SU-DHL-6 (cell line): ENCODE data around the gene CAMK1D.

Experiments used
- H2AFZ ChIP-seq: fragments of 200-600 bp; sonication (generic); 2 replicates; pipeline ENCODE4 v1.6.1; 2014; ENCODE audit warnings: low read depth, mild to moderate bottlenecking, moderate library complexity, mixed read lengths, antibody characterized with exemption, low read length; ENCODE audit not compliant: severe bottlenecking
- H3F3A ChIP-seq: fragments of 200-600 bp; shearing (Covaris generic); 2 replicates; pipeline ENCODE4 v1.6.0; 2016; ENCODE audit warnings: antibody characterized with exemption, mild to moderate bottlenecking; ENCODE audit not compliant: insufficient read depth
- H3K27ac ChIP-seq: fragments of 200-600 bp; sonication (generic); 2 replicates; pipeline ENCODE4 v1.5.1; 2016; ENCODE audit warnings: low read depth, mild to moderate bottlenecking, low read length, moderate library complexity, mixed read lengths
- H3K27me3 ChIP-seq: fragments of 200-600 bp; sonication (generic), shearing (Covaris generic); 2 replicates; pipeline ENCODE4 v1.6.0; 2014; ENCODE audit warnings: mild to moderate bottlenecking, low read length
- H3K36me3 ChIP-seq: fragments of 200-600 bp; sonication (generic); 2 replicates; pipeline ENCODE4 v1.6.1; 2014; ENCODE audit warnings: mild to moderate bottlenecking, low read length, mixed read lengths
- H3K4me2 ChIP-seq: fragments of 300-600, 200-600 bp; shearing (Covaris generic), sonication (generic); 2 replicates; pipeline ENCODE4 v1.6.0; 2014; ENCODE audit warnings: low read length, low read depth, mild to moderate bottlenecking; ENCODE audit not compliant: poor library complexity, severe bottlenecking
- H3K4me3 ChIP-seq: fragments of 200-600 bp; sonication (generic); 2 replicates; pipeline ENCODE4 v1.5.1; 2014; ENCODE audit warnings: antibody characterized with exemption, low read length, mild to moderate bottlenecking, mixed read lengths; ENCODE audit not compliant: insufficient read depth, poor library complexity, severe bottlenecking
- H3K79me2 ChIP-seq: fragments of 200-600 bp; sonication (generic); 2 replicates; pipeline ENCODE4 v1.6.1; 2014; ENCODE audit warnings: mild to moderate bottlenecking, low read length, moderate library complexity; ENCODE audit not compliant: insufficient read depth
- H3K9ac ChIP-seq: fragments of 200-600 bp; sonication (generic); 2 replicates; pipeline ENCODE4 v1.7.0; 2014; ENCODE audit warnings: mild to moderate bottlenecking, low read length
- H3K9me2 ChIP-seq: fragments of 200-600 bp; sonication (generic); replicated peaks from 2 replicates; pipeline ENCODE4 v1.6.1; 2014; ENCODE audit warnings: low read length; ENCODE audit not compliant: insufficient read depth
- H3K9me3 ChIP-seq: fragments of 200-600 bp; sonication (generic); 2 replicates; pipeline ENCODE4 v1.6.1; 2014; ENCODE audit warnings: low read length, mixed read lengths; ENCODE audit not compliant: insufficient read depth
- H4K20me1 ChIP-seq: fragments of 200-600 bp; sonication (generic); 2 replicates; pipeline ENCODE4 v1.6.1; 2014; ENCODE audit warnings: low read depth, mild to moderate bottlenecking, antibody characterized with exemption, low read length, moderate library complexity, mixed read lengths
- EZH2phosphoT487 ChIP-seq: fragments of 200-600 bp; sonication (generic), shearing (Covaris generic); conservative IDR thresholded peaks from 2 replicates; pipeline ENCODE4 v1.6.1; 2018; ENCODE audit warnings: mild to moderate bottlenecking, antibody characterized with exemption, low read length, moderate library complexity, mixed read lengths
- TF ChIP-seq, protein P1 (sequence below): fragments of 200-600 bp; sonication (generic); IDR thresholded peaks from one replicate; pipeline ENCODE4 v1.5.1; 2017; ENCODE audit warnings: antibody characterized with exemption, mild to moderate bottlenecking, low read length, moderate library complexity; ENCODE audit not compliant: insufficient read depth, poor library complexity, severe bottlenecking

The CAMK1D gene

DNA sequence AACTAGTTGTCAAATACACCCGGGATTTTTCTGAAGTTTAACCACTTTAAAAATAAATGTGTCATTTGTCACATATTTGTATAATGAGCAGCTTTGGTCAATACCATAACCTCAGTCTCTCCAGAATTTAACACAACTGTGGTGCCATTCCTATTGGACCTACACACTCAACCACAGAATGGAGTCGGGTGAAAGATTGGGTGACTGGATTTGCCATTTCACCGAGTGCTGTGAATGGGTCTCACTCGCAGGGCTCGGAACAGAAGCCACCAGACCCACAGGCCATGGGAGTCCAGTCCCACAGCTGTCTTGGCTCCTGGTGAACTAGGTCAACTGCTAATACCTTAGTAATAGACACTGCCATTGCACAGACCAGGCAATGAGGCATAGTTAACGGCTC lies 353.8 kb downstream of the CAMK1D start:
- Histone ChIP-seq H3K4me3 (no peak overlapping the region), H3K27ac (no peak overlapping the region), H3K27me3 (no peaks in the 10 kb centered on the region), H3K9ac (no peak overlapping the region), H3K79me2 (peaks cover 20% of the 10 kb centered on the region), H2AFZ (no peak overlapping the region), H3K9me3 (no peaks in the 10 kb centered on the region), H3K36me3 (no peaks in the 10 kb centered on the region), H3K4me2 (no peak overlapping the region), H3F3A (no peaks in the 10 kb centered on the region), H4K20me1 (peaks cover 7% of the 10 kb centered on the region; the same call in 1 of the 2 replicates), H3K9me2 (no peaks in the 10 kb centered on the region)
- TF ChIP-seq, protein P1, sequence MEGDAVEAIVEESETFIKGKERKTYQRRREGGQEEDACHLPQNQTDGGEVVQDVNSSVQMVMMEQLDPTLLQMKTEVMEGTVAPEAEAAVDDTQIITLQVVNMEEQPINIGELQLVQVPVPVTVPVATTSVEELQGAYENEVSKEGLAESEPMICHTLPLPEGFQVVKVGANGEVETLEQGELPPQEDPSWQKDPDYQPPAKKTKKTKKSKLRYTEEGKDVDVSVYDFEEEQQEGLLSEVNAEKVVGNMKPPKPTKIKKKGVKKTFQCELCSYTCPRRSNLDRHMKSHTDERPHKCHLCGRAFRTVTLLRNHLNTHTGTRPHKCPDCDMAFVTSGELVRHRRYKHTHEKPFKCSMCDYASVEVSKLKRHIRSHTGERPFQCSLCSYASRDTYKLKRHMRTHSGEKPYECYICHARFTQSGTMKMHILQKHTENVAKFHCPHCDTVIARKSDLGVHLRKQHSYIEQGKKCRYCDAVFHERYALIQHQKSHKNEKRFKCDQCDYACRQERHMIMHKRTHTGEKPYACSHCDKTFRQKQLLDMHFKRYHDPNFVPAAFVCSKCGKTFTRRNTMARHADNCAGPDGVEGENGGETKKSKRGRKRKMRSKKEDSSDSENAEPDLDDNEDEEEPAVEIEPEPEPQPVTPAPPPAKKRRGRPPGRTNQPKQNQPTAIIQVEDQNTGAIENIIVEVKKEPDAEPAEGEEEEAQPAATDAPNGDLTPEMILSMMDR = no peak
- no peak for TF ChIP-seq EZH2phosphoT487

DNA sequence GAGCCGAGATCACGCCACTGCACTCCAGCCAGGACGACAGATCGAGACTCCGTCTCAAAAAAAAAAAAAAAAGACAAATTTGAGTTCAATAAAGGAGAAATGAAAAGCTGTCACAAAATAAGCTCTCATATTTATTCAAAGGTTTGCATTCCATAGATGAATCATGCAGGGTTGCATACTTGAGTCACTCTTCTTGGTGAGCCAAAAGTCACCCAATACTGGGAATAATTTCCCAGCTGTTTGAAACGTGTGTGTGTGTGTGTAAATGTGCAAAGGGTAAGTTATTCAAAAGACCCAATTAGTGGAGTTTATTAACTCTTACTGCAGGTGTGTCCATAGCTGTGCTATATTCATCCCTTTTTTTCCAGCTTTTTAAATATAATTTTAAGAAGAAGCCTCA lies 354.5 kb downstream of the CAMK1D start:
- H3K27ac ChIP-seq = no peak overlapping the region
- no peak for TF ChIP-seq EZH2phosphoT487
- TF ChIP-seq, protein P1 = no peak

DNA sequence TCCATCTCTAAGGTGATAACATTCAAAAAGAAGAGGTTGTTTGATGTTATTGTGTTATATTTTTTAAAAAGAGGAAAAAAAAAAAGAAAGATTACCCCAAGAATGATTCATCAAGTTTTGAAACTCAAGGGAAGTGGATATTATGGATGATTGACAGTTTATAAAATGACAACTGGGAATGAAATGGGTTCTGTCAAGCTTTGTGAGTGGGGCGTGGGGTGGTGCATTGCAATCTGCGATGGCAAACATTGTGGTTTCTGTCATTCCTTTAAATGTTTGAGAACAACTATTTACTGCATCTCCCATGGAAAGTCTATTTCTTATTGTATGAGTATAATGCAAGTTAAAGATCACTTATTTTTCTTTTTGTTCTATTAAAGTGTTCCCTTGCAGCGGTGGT lies 355.1 kb downstream of the CAMK1D start:
- no peak overlapping the region for H2AFZ ChIP-seq
- no peak overlapping the region for H3K4me3 ChIP-seq
- H4K20me1 ChIP-seq = peaks cover 7% of the 10 kb centered on the region; the same call in 1 of the 2 replicates
- H3F3A ChIP-seq = peaks cover 5% of the 10 kb centered on the region; the same call in 1 of the 2 replicates
- no peaks in the 10 kb centered on the region for H3K9me2 ChIP-seq
- no peaks in the 10 kb centered on the region for H3K36me3 ChIP-seq
- H3K4me2 ChIP-seq = no peak overlapping the region
- TF ChIP-seq EZH2phosphoT487 = no peak
- TF ChIP-seq, protein P1 = no peak
- no peak overlapping the region for H3K9ac ChIP-seq
- H3K27me3 ChIP-seq = no peaks in the 10 kb centered on the region
- no peak overlapping the region for H3K27ac ChIP-seq
- peaks cover 17% of the 10 kb centered on the region for H3K79me2 ChIP-seq
- H3K9me3 ChIP-seq = no peaks in the 10 kb centered on the region

More for the DNA sequence above, 354.5 kb downstream of the CAMK1D start:
- Histone ChIP-seq H3K79me2 (peaks cover 21% of the 10 kb centered on the region), H3F3A (no peaks in the 10 kb centered on the region), H3K36me3 (no peaks in the 10 kb centered on the region), H3K9me2 (no peaks in the 10 kb centered on the region), H2AFZ (no peak overlapping the region), H3K4me2 (no peak overlapping the region), H3K27me3 (no peaks in the 10 kb centered on the region), H3K9me3 (no peaks in the 10 kb centered on the region), H4K20me1 (peaks cover 7% of the 10 kb centered on the region; the same call in 1 of the 2 replicates), H3K9ac (no peak overlapping the region), H3K4me3 (no peak overlapping the region)
